HG03342 (cell line): Measurements from ENCODE around the gene CAB39.

Experiments used
- ATAC-seq: cut with Tn5 transposase; IDR thresholded peaks from one replicate; pipeline ENCODE4 v1.9.1; 2021; ENCODE audit warnings: mild to moderate bottlenecking, moderate library complexity; ENCODE audit not compliant: unreplicated experiment

CAB39 gene

DNA sequence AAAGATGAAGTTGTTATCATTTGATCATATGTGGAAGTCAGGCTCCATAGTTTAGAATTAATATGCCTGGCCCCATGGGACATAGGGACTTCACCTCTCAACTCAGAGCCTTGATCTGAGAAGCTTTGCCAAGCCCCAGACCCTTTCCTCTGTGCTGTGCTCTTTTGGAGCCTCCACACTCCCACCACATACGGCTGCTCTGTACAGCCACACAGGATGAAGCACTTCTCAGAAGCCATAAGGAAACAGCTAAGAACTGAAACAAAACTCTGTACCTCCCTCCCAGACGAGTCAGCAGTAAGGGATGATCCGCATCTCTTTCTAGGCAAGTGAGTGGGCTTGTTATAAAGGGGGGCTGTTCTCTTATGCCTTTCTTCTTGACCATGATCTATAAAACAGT, 66.5 kb downstream of the CAB39 start:
- ATAC-seq: peak; percentile 36

DNA sequence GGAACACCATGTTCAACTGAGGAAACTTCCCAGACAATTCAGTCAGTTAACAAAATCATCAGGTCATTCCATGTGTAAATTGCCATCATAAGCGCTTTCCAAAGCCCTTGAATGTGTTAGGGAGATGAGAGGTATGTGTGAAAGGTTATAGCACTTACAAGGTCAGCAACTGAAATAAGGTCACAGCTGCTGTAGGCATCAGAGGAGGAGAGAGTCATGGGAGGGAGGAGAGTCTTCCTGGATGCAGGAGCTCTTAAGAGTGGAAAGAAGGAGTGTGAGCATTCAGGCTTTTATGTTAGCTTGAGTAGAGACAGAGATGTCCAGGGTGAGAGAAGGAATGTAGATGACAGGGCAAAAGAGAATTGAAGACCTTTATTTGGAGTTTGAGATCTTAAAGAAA, 67.0 kb downstream of the CAB39 start:
- no peak for ATAC-seq

DNA sequence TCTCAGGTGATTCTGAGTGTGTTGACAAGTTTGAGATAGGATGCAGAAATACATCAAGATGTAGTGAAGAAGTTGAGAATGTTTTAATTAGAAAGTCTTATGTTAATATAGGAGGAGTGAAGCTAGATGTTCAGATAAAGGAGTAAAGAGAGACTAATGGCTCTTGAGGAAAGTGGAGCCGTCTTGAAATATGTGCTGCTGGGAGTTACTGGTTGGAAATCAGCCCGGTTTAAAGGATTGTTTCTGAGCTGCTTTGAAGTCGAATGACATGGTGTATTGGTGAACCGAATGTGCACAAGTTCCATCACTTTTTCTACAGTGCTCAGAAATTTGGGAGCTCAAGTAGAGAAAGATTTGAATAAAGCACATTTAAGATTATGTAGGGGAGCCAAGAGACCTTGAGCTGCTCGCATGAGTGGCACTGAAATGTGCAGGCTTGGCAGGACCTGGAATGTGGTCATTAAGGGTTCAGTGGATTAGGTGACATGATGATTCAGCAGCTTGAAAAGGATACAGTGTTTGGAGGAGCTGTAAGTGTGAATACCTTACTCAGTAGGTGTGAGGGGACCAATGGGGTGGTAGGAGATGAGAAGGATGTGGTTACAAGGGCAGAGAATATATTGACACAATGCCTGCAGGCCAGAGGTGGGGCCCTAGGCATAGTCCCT, 68.6 kb downstream of the CAB39 start:
- ATAC-seq: no peak

DNA sequence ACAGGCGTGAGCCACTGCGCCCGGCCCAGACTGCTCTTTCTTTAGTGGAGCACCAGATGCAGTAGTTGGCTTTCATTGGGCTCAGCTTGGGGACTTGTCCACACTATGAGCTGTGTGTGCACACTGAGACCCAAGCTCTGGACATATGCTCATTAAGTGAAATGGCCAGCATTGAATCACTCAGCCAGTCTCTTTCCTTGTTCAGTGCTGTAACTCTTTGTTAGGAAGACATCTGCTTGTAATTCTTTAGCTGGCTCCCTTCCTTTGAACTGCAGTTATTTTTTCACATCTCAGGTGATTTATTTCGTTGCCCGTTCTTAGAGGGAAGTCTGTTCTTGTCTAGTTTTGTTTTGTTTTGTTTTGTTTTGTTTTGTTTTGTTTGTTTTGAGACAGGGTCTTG, 70.5 kb downstream of the CAB39 start:
- no peak for ATAC-seq

DNA sequence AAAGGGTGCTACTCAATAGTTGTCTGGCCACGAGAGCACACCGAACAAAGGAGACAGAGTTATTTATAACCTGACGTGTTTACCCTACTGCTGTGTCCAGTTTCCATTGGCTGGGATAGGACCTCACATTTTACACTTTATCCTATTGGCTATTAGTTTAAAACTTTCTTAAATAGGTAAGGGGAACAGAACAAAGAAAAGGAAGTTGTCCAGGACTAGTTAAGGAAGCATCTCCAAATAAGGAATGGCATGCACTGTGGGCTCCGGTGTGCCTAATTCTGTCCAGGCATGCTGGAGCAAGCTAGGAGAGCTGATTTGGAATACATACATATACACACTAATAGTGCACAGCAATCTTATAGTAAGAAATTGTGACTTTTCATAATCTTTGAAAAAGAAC, 72.2 kb downstream of the CAB39 start:
- ATAC-seq: no peak

DNA sequence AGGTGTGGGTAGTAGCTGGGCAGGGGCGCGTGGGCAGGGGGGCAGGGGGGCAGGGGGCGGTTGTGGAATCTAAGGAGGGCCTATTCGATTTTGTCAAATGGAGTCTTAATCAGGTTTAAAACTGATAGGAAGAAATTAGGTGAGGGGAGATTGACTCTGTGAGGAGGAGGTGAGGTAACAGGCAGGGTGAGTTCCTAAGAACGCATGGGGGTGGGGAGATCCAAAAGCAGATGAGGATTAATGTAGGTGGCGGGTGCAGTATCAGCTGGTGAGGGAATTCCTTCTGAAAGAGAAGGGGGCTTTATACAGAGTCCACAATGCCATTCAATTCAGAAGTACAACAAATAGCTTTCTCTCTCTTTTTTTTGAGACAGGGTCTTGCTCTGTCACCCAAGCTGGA, 72.7 kb downstream of the CAB39 start:
- ATAC-seq: no peak

DNA sequence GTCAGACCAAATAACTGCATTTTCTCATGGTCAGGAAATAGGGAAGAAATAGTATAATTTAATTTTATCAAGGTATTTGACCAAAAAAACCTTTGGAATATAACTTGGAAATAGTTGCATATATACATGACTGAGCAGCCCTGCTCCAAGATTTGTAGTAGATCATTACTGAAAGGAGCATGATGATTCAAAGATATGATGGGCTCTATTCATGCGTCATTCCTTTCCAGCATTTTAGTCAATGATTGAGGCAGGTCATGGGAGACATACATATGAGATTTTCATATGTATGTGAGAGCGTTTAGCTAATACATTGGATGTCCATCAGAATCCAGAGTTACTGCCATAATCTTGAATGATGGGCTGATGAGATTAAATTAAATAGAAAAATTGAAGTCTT, 74.5 kb downstream of the CAB39 start:
- ATAC-seq: no peak

DNA sequence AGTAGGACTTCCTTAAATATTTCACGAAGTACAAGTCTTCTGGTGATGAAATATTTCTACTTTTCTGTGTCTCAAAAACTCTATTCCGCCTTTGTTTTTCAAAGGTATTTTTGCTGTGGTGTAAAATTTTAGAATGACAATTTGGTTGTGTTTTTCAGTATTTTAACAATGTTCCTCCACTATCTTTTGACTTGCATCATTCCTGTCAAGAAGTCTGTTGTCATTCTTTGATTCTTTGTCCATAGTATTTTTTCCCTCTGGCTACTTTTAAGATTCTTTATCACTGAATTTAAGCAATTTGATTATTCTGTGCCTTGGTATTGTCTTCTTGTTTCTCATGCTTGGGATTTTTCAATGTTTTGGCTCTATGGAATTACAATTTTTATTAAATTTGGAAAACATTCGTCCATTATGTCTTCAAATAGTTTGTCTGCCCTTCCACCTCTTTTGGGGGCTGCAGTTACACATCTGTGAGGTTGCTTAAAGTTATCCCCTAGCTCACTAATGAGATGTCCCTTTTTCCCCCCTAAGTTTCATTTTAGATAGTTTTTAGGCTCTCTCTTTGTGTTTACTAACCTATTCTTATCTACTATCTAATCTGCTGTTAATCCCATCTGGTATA, 76.0 kb downstream of the CAB39 start:
- ATAC-seq: no peak

DNA sequence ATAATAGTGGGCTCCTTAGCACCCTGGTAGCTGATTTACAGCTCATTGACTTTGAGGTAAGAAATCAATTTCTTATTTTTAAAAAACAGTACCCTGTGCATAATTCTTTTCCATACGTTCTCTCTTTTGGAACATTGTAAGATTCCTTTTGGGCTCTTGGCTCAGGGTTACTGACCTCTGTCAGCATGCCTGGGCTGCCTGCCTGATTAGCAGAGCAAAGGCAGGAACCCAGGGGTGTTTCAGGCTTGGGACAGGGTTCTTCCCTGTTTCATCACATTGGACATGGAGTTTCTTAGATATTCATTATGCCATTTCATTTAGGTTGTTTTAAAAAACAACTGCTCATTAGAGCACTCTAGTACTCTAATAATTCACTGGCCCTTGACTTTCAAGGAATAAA, 78.3 kb downstream of the CAB39 start:
- no peak for ATAC-seq

DNA sequence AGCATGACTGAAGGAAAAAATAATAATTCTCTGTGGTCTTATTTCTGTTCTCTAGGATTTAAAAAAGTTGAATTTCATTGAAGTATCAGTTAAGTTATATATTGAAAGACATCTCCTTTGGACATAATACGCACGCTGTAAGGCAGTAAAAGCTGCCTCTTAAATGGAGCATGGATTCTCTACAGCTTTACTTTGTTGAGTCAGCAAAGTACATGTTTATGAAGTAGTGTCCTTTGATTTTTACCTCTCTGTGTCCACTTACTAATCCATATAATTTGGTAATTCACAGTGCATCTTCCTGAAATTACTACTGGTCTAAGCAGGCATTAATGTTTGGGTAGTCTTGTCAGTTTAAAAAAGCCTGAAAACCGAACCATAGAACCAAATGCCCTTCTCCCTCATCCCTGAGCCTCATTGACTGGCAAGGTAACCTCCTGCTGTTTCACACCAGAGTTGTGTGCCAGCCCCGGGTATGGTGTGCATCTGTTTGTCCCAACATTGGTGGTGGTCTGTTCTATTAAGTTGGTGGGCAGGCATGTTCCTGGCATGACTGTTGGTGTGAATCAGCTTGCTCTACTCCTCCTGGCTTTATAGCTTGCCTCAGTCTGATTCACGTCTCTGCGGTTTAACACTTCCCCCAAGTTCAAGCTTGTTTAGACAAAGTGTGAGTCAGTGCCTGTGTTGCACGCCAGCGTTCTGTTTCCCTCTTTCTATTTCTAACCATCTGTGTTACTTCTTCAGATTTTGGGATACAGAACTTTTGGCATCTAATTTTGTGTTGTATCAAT, 81.1 kb downstream of the CAB39 start:
- ATAC-seq: no peak

DNA sequence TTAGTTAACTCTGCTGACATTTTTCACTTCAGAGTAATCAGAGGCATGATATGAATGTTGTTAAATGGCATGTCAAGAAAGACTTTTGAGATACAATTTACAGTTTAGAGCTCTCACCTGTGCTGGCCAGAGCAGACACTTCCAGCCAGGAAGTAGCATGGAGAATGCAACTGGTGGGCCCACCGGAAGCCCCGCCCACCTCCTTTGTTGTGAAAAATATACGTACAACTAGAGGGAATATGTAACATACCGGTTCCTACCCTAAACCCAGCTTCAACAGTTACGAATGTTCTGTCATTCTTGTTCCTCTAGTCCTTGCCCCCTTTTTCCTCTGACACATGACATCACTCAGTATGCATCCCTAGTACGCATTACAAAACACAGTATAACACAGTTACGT, 81.9 kb downstream of the CAB39 start:
- no peak for ATAC-seq

DNA sequence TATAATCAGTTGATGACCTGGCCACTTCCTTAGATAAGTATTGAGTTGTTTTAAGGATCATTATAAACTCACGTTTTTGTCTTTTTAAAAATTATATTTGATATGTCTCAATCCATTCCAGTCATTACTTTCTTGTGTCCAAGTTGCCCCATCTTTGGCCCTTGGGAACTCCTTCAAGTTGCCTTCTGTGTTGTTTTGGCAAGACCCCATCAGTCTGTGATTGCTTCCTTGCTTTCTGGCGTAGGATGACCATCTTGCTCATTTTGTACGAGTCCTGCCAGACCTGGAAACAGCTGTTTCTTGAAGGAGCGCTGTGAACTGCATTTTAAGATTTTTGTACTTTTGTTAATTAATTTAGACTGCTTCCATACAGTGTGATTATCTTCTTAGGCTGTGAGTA, 83.2 kb downstream of the CAB39 start:
- no peak for ATAC-seq

DNA sequence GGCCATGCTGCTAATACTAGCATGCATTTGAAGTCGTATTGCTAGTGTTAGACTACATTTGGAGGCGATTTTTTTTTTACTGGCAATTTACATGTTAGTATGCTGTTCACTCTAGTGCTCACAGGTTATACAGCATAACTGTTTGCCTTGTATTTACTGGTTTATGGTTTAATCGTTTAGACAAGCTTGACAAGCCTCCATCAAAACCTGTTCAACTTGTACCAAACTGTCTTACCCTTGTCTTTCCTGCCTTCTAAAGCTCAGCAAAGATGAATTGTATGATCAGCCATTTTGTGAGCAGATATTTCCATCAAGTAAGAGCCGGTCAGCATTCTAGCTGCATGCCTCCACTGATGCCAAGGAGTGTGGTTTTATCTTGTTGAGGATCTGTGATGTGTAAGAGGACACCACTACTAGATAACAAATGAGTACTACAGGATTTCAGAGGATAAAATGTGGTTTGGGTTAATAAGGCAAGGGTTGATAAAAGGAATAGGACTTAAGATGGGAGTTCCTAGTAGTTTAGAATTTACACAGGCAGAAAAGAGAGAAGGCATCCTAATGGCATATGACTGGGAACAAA, 83.7 kb downstream of the CAB39 start:
- ATAC-seq: no peak

DNA sequence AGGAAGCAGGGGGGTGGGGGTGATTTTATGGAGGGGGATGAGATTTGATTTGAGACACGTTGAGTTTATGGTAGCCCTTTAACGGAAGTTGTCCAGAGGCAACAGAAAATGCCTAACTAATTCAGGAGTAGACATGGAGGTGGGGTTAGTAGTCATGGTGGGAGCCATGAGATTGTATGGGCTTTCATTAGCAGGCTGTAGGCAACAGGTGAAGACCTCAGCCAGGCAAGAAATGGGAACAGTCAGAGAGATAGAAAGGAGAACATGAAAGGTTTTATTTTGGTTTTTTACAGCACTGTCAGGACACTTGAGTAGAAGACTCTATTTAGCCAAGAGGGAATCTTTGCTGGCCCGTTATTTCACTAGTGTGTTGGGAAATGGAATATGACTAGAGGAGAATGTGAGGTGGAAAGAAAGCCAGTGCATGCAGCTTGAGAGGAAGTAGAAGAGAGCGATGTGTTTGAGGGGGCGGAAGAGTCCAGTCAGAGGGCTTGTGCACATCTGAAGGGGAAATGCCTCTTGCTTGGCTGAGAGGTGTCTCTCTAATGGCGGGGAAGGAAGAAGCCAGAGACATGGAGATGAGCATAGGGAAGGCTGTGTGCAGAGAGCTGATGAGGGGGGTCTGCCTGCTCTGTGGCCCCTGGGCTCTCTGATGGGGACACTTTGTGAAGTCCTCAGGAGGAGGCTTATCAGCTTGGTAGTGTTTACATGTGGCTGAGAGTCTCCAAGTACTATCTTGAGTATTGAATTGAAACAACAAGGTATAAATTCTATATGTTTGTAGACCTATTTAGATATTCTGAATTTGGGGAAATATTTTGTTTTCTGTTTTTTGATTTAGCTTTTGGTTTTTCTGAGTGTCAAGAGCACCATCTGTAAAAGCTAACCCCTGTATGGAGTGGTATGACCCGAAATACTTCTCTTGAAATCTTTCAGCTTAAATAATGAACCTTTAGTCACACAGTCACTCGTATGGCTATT, 85.2 kb downstream of the CAB39 start:
- peak; percentile 55 for ATAC-seq

DNA sequence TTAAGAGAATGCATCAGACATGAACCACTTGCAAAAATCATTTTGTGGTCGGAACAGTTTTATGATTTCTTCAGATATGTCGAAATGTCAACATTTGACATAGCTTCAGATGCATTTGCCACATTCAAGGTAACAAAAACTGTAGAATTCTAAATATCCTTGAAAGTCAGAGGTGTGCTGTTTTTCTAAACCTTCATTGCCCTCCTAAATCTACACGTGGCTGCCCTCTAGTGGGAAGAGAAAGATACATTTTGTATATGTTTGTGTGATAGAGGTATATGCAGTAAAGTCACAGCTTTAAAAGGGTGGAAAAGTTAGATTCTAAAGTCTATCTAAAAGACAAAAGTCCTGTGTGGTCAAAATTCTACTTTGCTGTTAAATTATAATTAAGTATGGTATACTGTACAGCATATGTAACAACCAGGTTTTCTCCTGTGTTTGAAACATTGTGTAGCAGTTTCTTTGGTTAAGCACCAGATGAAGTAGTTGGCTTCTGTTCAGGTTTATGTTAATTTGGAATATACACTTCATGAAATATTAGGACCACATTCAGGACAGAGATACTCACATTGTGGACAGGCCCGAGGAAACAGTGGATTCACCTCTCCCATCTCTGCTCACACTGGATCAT, 86.2 kb downstream of the CAB39 start:
- no peak for ATAC-seq

DNA sequence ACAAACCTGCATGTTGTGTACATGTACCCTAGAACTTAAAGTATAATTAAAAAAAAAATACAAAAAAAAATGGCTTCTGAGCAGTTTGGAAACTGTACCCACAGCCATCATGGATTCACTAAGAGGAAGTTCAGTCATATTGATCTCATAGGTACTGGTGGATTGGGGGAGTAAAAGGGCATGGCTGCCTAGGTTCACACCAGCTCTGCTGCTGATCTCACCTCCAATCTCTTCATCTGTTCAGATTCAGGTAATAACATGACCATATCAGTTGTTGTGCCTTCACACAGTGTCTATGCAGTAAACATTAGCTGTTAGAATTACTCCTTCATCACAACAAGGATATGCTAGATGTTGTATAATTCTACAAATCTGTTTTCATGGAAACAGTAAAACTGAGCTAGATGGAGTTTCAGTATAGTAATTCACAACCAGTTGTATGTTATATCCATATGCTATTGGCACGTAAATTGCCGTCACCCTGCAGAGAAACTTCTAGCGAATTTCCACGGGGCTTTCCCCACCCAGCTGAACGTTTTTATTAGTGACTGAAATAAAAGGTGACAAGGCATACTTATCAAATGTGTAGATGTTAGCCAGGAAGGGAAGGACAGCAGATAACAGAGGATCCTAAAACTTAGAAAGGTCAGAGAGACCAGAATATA, 92.8 kb downstream of the CAB39 start:
- ATAC-seq: no peak

DNA sequence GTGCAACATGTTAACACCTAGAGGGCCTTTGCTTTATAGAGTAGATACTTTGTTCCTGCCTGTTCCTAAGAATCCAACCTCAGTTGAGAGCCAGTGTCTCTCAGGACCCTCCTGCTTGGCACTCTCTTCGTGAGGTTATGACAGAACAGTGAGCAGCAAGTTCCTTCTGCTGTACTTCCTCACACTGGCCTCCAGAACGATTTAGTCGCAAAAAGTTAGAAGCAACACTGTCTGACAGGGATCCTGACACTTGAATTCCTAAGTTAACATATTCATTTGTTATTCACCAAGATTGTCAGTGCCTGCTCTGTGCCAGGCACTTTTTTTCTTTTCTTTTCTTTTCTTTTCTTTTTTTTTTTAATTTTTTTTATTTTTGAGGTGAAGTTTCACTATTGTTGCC, 95.1 kb downstream of the CAB39 start:
- ATAC-seq: no peak

DNA sequence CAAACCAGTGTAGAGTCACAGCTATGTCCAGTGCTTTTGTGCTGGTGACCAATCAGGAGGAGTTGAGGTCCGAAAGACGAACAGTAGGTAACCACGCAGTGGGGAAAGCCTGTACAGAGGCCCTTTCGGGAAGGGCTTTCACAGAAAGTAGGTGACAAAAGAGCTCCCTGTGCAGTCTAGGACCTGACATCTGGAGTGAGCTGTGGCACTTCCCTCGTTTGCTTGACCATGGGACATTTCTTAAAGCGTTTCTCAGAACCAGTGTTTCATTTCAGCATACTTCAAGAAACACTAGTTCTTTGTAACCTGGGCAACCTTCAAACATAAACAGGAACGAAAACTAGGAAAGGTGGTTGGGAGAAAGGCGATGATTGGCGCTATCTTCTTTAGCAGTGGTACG, 96.4 kb downstream of the CAB39 start:
- no peak for ATAC-seq

DNA sequence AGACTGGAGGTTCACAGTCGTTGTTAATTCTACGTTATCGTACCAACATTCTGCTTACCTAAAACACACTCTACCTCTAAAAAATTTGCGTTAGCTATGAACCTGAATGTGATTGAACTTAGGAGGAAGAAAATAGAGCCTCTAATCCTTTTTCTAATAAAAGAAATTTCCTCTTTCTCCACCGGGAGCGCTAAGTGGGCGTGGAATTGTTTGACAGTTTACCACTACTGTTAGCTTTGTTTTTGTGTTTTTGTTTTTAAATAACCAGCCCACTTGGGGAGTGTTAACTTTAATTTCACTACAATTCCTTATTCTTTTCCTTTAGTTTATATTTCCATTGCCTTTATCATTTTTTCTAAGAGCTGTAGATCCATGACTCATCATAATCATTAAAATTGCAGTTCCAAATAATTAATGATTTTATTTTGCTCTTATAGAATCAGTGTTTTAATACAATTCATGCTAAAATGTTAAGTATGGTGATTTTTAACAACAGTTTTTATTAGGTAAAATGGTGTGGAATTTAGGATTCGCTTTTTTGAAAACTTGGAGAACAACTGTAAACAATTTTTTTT, 97.1 kb downstream of the CAB39 start:
- ATAC-seq: no peak
